HL-60/S4 treated with phorbol 12-myristate 13-acetate at 8.2 ng/mL for 4 days and 3 days (cell line): ENCODE measurements around the gene EEF1AKMT2.

Source experiments
- in situ Hi-C: fragments of 300-500 bp; cut with MboI; formaldehyde crosslinking; loops from 2 replicates; pipeline ENCODE4 v1.15.0; 2022; ENCODE audit warnings: low sequenced_read_pairs

EEF1AKMT2 gene

DNA sequence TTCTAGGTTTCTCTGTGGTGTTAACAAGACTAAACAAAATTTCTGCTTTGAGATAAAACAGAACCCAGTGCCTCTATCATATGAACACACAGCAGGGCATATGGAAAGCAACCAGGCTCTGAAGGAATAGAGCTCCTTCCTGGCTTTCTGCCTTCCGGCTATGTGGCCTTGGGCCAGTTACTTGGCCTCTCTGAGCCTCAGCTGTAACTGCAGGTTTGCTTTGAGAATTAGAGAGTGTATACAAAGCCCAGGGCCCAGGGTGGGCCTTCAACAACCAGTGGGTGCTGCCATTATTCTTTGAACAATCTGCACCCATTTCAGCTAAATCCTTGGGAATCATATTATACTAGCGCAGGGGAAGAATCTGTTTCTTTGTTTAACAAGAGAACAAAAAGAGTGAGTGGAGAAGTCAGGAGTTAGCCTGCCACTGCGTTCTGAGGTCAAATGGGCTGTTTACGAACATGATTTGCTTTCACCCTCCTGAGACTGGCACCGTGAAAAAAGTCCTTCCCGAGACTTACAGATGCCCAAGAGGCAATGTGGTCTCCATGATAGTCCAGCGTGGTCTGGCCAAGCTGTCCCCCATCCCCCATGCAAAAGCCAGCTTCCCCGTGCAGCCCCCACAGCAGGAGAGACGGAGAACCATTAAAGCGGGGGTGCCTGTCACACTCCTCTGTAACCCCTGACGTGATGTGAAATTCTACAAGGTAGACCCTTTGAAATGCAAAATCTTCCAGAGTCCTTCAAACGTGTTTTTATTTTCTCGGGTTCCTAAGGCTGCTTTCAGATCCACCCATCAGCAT lies 52.4 kb downstream of the EEF1AKMT2 start:
- in situ Hi-C loops, result no loop called here

DNA sequence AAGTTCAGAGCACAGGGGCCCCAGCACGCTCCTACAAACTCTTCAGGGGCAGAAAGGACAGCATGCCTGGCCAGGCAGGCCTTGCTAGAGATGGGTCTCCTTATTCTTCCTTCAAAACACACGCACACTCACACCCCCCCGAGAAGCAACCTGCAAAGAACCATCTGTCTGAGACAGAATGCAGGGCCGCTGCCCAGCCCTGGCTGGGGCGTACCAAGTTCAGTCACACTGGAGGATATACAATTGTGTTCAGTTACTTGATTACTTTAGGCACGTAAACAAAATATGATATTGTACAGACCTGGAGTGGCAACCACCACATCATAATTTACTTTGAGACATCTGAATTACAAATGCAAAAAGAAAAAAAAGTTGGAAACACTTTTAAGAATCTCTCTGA lies 53.2 kb downstream of the EEF1AKMT2 start:
- in situ Hi-C loops, result no loop called here

GRCh38 chr10:124737708-124738107 lies 54.0 kb downstream of the EEF1AKMT2 start:
- in situ Hi-C loops, result no loop called here

DNA sequence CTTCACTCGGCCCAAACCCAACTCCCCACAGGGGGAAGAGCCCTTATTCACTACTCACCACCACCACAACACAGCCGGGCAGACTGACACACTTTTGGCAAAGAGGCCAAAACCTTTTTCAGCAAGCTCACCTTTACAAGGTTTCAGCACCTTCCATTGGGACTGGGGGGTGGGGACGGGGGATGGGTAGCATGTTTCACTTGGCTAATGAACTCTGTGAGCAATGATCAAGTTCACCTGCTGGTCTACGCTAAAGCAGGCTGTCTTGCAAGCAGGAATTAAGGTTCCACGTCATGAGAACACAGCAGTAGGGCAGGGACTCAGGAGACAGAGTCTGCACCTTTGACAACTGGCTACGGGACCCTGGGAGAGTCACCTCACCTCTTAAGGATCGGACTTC lies 54.5 kb downstream of the EEF1AKMT2 start:
- in situ Hi-C loops, result no loop called here

DNA sequence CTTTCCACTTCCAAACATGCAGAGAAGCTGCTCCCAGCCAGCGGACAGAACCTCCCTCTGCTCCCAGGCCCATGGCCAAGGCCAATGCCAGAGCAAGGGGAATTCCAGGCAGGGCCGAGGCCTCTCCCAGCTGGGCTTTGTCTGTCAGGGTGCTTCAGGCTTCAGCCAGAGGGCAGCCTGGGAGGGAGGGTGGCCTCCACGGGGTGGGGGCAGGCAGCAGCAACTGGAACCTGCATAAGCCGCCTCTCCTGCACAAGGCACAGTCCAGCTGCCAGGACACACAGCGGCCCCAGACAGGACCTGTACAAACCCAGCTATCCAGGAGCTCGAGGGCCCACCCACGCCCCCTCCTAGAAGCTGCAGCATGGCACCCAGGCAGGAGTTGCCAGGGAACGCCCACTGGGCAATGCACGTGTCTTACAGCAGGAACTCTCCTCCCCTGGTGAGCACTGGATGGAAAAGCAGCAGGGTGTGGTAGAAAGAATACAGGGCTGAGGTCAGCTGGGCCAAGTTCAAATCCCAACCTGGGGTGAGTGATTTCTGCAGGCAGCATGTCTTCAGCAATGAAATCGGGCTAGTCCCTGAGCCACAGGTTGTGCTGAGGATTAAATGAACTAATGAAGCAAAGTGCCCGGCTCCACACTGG lies 55.1 kb downstream of the EEF1AKMT2 start:
- in situ Hi-C loops, result no loop called here

DNA sequence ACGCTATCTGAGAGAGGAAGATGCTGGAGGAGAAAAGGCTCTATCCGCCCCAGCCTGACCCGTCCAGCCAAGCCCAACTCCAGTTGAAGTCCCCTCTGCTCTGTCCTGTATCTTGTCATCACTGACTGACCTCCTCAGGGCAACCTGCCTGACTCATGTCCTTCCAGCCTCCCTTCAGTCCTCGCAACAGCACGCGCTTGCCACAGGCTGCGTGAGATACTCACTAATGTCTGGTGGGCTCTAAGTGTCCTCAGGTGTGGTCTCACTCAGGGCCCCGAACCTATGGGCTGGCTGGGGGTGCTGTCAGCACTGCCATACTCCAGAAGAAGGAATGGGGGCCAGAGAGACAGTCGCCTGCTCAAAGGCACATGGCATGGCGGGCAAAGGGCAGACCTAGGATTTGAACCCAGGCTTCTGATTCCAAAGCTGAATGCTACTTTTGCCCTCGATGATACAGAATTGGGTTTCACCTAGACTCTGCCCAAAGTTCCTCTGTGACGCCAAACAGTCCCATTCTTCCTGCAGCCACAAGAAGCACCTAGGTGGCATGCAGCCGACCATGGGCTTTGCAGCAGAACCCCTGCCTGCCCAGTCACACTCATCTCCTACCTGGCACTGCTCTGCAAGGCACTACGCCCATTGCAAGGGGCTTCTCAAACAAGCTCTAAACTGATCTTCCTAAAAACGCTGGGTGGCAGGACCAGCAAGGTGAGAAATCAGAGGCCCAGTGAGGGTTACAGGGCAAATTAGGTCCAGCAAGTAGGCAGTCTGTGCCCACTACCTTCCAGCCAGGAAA lies 56.0 kb downstream of the EEF1AKMT2 start:
- in situ Hi-C loops, result no loop called here

- in situ Hi-C loops, result no loop called here
These were observed 57.1 kb downstream of the EEF1AKMT2 start for GRCh38 chr10:124734311-124735166.

- in situ Hi-C loops, result no loop called here
These were observed 58.0 kb downstream of the EEF1AKMT2 start for GRCh38 chr10:124733571-124734245.

DNA sequence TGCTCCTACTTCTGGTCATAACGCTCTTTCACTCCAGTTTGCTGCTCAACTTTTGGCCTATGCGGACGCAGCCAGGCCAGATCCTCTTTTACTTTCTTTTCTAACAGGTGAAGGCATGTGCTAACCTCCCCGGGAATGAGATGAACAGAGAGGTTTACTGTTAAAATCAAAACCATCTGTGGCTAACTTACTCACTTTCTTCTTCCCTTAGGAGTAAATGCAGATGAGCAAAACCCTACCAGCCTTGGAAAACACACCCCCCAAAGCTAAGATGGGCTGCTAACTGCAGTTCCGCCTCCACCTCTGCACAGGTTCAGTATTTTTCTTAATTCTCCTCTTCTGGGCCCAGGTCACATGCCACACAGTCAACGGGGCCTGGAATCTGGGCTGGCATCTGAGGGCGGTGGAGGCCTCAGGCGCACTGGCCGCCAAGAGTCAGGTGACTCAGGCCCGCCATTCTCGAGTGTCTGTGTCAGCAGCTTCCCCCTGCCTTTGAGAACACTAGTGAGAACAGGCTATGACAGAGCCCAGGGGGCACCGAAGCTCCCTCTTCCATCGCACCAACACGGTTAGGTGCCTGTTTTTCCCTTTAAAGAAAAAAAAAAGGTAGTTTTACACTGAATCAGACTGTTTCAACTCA lies 58.6 kb downstream of the EEF1AKMT2 start:
- in situ Hi-C loops, result no loop called here

GRCh38 chr10:124731551-124731950 lies 60.1 kb downstream of the EEF1AKMT2 start:
- in situ Hi-C loops, result no loop called here

- in situ Hi-C loops, result no loop called here
These were observed 60.9 kb downstream of the EEF1AKMT2 start for GRCh38 chr10:124730790-124731189.

GRCh38 chr10:124728830-124729661 lies 62.6 kb downstream of the EEF1AKMT2 start:
- in situ Hi-C loops, result no loop called here

DNA sequence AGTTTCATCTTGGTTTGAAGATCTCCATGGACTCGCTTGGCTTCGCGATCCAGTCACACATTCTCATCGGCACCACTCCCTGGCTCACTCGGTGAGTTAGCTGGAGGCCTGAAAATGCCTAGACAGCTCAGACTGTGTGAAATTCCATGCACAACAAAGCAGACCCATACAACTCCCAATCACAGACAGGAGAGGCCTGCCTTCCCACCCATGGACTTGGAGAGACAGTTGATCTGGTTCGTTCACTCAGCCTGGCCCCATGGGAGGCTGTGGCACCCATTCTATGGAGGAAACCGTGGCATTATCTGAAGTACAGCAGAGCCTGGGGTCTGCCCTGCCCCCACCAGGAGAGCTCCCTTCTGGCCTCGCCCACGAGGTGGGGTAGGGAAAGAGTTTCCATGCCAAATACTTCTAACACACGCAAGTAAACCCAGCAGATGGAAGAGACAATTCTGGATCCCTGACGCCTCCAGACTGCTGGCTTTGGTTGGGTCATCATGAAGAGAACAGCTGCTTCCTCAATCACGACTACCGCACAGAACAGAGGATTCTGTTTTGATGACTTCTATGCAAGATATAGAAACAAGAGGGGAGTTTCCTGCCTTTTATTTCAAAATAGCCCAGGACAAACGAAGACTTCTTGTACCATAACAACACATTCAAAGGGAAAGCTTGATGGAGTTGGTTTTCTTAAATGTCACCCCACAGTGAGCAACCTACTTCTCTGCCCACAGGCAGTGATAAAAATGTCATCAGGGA lies 63.4 kb downstream of the EEF1AKMT2 start:
- in situ Hi-C loops, result no loop called here

DNA sequence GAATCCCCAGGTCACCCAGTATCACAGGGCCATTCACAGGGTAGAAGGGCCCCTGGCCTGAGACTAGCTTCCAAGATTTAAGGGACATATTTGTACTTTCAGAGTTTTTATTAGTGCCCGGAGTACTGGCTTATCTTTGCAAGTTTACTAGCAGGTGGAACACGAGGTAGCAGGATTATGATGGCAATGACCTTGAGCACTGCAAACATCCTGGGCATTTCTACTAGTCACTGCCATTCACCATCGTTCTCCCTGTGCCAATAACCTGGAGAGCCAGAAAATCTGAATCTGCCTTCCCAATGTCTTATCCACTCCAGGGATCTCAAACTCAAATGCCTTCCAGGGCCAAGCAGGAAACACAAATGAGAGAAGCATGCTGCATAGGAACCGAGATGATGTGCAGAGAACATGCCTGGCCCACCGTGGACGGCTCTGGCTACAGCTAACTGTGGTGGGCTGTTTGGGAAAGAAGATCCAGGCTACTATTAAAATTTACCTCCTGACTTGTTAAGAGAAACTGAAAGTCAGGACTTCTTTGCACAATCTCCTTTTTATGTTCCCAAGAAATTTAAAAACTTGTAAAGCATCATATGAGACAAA lies 64.2 kb downstream of the EEF1AKMT2 start:
- in situ Hi-C loops, result no loop called here

DNA sequence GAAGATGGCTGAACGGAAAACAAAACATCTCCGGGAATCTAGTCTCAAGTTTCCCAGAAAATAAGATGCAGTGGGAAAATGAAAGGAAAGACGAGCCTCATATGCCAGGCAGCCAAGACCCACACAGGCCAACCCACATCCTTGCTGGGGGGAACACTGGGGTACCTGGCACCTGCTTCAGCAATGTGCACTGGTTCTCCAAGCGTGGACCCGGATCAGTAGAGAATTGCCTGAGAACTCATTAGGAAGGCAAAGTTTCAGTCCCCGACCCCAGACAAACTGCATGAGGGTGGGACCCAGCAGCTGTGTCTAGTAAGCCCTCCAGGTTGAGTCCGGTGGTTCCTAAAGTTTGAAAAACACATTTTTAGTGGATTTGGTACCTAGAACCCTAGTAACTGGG lies 65.9 kb downstream of the EEF1AKMT2 start:
- in situ Hi-C loops, result no loop called here

DNA sequence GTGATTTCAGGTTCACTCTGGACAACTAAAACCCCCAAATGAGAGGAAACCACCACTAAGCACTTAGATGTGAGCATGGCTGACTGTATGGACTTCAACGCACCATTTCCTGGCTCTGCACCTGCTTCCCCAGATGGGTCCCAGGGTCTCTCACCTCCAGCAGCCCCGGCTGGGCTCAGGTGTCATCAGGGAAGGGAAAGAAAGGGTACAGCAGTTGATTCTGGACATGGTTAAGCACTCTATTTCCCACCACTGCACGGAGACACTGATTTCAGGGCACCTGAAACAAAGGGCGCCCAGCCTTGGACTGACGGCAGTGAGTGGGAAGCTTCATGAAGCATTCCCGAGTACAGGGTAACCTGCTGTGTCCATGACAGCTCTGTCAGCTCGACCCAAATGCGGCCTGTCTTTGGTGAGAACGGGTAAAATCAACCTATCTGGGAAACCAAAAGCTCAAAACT lies 66.5 kb downstream of the EEF1AKMT2 start:
- in situ Hi-C loops, result no loop called here

DNA sequence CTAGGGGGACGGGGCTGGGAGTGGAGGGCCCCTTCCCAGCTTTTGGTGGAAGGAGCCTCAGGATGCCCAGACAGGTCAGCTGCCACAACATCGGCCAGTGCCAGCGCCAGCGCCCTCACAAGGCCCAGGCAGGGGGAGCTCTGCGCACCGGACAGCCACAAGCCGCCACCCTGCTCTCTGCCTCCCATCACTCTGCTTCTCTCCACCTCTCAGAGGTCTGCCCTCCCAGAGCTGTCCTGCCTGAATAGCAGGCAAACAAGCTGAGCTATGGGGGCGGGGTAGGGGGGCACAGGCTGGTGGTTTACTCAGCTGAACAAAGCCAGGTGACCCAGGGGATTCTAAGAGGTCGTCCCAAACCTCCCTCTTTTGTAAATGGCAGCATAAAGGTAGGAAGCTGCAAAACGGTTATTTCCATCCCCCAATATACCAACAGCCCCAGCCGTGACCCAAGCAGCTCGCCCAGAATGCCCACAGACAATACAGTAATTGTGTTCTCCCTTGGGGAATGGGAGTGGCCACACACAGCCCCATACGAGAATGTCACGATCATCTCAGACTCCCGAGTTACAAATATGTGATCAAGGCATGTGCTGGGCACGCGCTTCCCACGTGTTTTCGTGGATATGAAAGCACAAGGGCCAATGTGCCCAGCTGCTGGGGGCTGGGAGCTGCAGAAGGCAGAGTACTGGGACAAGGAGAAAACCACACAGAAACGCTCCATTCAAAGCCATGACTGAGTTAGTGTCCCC lies 67.2 kb downstream of the EEF1AKMT2 start:
- in situ Hi-C loops, result no loop called here
